Effector CD4-positive, alpha-beta T cell (primary cell): Measurements from ENCODE around the gene MOCS3.

Experiments
- DNase-seq: peaks from one replicate; pipeline ENCODE4 v3.0.0-alpha.2; 2020

Gene MOCS3

DNA sequence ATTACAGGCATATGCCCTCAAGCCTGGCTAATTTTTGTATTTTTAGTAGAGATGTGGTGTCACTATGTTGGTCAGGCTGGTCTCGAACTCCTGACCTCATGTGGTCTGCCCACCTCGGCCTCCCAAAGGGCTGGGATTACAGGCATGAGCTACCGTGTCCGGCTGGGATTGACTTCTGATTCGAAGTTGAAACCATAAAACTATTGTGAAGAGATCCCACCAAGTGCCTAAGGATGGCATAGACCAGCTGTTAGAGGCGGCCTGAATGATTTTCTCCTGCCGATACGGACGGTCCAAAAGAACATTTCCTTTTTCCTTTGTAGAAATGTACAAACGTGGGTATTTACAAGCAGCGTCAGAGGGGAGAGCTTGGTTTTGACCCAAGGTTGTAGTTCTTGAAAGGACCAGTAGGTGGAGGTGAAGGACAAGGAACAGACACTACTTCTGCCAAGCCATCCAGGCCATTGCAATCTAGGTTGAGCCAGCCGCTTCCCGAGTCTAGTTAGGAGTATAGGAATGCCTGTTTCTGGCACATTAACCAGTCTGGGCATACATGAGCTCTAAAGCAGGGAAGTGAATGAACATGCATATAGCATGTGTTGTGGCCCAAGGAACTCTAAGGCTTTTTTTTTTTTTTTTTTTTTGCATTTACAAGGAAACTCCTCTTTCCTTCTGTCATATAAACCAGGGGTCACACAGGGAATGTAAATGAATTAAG is 29.0 kb downstream of the MOCS3 start:
- DNase-seq: peak; percentile 57

DNA sequence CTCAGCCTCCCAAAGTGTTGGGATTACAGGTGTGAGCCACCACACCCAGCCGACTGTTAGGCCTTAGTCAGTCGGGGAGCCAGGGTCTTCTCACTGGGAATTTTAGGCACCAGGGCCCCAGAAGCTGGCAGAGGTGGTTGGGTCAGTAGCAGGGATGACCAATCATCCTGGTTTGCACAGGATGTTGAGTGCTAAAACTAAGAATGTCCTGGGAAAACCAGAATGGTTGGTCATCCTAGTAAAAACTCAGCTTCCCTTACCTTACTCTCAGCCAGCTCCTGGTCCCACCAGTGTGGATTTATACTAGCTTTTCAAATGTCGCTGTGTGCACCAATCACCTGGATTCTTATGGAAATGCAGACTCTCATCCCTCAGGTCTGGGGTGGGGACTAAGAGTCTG is 32.5 kb downstream of the MOCS3 start:
- no peak for DNase-seq

DNA sequence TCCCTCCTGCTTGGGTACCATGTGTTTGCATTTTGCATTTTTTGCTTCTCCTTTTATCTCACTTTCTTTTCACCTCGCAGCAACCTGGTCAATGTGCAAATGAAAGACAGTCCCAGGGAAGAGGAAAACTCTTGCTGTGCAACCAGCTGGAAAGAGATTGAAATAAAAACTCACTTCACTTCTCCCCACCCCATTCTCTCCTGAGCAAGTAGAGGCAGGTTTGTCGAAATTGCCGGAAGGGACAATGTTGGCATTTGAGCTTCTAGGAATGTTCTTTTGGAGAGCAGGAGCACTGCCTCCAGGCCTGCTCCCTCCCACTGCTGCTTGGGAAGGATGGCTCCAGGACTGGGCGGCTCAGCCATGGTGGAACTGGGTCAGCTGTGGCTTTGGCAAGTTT is 33.7 kb downstream of the MOCS3 start:
- no peak for DNase-seq

DNA sequence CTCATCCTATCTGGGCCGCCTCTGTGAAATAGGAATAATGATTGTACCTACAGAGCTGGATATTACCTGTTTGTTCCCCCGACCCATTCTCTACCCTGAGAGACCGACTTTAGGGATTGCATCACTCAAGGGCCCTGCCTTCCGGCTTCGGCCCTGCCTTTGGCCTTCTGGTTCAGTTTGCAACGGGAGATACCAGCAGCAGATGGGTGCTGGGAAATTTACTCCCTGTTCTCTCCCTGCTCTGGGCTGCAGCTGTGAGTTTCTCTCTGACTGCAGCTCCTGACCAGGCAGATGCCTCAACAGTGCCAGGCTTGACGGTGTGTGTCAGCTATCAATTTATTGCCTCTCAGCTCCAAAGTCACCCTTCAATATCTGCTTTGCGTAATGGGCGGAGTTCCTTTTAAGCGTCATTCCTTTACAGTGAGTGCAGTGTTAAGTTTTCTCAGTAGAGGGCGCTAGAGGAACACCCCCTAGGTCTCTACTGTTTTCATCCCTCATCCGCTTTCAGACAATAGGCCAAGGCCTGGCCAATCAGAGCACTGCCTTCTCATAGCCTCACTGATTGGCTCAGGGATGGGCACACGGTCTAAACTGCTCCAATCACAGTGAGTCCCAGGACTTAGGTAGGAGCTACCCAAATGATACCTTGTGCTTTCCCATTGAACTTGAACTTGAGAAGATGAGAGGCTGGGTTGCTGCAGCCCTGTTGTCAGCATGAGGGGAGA is 34.3 kb downstream of the MOCS3 start:
- no peak for DNase-seq

DNA sequence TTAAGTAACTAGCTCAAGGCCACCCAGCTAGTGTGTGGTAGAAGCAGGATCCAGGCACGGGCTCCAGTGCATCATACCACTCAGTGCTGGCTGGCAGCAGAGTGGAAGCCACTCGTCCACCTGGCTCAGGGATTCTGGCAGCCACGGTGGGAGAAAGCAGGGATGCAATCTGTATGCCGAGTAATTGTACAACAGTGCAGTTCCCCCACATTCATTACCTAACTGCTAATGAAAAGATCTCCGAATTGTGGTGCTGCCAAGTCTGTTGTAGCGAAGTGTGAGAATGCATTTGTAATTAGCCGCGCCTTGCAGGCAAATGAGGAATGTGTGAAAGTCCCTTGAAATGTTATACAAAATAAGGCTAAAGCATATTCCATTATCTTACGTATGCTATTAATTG is 35.3 kb downstream of the MOCS3 start:
- no peak for DNase-seq

DNA sequence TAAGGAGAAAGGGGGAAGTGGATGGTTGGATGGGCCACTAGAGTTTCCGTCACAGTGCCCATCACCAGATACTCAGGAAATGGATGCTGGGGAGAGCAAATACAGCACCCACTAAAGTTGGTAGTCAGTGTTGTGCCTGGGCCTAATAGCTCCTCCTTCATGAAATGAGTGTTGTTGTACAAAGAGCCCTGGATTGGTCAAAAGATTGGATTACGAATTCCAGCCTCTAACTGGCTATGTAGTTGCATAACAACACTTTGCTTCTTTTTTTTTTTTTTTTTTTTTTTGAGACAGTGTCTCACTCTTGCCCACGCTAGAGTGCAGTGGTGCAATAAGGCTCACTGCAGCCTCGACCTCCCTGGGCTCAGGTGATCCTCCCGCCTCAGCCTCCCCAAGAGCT is 36.9 kb downstream of the MOCS3 start:
- DNase-seq: no peak

DNA sequence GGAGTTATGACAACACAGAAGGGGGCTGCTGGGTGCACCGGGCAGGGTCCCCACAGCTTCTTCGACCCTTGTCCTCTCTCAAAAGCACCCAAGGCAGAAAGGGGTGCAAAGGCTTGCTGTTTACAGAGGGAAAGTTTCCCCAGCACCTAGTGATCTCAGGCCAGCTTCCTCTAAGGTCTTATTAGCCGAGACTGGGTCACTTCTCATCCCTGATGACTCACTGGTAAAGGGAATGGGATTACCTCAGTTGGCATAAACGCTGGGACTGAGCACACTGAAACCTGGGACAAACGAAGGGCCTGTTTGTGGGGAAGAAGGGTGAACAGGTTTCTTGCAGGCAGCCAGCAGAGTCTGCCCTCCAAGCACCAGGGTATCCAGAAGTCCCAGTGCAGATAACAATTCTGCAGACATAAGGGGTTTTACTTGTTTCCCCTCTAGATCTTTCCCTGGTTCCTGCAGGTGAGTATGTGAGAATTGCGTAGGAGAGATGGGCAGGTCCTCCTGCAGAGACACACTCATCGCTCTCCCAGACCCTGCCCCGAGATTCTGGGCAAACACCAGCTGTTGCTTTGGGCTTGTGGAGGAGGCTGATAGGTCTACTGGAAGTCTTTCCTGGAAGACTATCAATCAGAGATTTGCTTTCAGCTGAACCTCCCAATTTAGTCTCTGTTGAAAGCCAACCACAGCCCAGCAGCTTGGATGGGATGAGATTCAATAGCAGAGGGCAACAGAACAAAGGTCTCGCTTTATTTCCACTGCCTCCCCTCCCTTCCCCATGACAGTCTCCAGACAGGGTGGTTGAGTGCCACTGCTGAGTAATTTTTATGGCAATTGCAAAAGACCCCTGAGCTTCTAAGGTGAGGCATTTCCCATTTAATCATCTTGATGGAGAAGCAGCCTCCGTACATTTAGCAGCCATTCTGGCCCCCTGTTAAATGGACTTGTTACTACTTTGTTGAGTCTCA is 38.6 kb downstream of the MOCS3 start:
- DNase-seq: no peak

DNA sequence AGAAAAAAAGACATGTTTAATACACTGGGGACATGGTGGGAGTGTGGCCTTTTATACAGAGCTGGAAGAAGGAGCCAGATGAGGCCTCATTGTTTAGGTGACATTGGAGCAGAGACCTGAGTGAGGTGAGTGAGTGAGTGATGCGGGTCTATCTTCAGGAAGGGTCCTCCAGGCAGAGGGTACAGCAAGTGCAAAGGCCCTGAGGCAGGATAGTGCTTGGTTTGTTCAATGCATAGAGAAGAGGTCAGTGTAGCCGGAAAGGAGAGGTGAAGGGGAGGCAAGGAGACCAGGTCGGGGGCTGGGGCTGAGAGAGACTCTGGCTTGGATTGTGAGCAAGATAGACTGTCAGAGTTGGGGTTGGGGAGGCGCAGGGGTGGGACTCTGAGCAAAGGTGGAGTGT is 40.7 kb downstream of the MOCS3 start:
- DNase-seq: no peak

DNA sequence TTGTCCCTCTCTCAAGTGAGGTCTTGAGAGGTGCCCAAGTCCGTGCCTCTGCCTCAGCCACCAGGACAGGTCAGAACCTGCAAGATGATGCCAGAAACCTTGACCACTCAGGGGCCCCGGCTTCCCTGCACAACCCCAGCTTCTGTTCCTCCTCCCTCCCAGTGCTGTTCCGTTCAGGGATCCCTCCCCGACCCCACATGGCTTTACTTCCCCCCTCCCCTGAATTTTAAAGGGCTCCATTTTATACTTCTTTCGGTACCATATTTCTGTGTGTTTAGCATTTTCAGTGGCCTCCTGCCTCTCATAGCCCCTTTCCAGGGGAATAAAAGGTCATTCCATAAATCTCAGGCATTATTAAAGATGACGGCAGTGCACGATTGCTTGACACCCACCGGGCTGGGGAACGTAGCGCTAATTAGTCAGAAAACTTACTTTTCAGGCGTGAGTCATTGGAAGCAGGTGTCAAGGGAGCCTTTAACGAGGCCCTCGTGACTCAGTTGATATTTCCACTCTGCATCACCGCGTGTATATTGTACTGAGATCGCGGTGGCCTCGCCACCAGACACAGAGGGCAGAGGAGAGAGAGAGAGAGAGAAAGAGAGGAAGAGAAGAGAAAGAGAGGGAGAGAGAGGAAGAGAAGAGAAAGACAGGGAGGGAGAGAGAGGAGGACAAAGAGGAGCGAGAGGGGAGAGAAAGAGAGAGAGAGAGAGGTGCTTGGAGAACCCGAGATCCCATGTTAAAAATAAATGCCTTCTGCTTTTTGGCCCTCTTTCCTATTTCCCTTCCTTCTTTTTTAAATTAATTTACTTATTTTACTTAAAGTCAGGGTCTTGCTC is 43.0 kb downstream of the MOCS3 start:
- no peak for DNase-seq

DNA sequence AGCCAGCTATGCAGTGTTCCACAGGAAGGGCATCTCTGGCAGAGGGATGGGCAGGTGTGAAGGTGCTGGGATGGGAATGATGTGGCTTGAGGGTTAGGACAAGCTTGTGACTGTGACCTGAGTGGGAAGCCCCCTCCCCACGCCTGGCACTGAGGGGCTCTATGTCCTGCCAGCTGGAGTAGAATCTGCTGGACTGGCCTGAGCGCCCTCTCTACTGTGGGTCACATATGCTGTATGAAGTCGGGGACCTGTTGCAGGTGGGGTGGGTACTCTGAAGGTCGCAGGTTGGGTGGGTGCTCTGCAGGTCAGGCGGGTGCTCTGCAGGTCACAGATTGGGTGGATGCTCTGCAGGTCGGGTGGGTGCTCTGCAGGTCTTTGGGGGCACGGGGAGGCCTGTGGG is 44.0 kb downstream of the MOCS3 start:
- DNase-seq: no peak

DNA sequence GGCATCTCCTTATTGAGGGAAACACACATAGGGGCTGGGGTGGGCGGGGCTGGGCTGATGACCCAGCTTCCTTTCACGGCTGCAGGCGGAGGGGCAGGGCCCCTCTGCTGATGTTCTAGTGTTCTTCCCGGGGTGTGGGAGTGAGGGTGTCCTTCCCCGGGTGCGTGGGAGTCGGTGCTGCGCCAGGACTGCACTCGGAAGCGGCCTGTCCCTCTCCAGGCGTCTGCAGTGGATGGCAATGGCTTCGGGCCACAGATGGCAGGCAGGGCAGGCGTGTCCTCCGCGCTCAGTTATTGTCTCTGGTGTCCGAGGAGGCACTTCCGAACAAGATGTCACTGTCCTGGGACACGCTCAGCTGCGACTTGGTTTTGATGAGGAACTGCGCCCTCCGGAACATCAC is 45.1 kb downstream of the MOCS3 start:
- no peak for DNase-seq

DNA sequence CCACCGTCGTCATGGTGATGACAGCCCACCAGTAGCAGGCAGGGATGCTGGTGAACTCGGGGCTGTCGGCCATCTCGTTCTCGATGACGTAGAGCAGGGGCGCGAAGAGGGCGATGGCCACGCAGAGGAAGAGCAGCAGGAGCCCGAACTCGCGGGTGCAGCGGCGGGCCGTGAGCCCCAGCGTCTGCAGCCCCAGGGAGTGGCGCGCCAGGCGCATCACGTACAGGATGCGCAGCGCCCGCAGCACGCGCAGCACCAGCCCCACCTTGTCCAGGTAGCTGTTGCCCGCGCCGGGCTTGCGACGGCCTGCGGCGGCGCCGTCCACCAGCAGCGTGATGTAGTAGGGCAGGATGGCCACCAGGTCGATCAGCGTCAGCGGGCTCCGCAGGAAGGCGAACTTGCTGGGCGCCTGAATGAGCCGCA is 45.7 kb downstream of the MOCS3 start:
- DNase-seq: no peak

DNA sequence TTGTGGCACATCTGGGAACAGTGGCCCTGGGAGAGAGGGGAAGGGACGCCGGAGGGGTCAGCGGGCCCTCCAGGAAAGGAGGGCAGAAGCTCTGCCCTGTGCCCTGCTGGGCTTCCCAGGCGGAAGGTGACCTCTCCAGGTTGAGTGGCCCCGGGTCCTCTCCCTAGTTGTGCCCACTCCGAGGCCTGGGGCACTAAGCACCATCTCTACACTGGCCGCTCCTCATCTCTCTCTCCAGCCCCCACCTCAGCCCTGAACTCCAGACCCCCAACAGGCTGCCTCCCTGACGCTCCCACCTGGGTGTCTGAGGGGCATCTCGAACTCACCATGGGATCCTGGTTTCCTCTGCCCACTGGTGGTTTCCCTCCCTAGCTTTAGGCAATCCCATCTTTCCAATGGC is 46.2 kb downstream of the MOCS3 start:
- DNase-seq: no peak

DNA sequence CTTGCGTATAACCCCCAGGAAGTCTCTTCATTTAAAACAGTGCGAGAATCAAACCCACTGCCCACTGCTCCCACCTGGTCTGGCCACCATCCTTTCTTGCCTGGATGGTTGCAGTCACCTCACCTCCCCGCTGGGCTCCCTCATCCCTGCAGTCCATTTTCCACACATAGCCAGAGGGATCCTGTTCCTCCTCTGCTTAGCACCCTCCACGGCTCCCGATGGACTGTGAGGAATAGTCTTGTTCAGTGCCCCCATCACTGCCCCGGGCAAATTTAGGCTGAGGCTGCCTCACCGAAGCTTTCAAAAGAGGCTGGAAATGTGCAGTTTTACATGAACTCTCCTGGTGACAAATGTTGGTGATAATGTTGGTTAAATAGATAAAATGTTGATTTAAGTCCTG is 46.6 kb downstream of the MOCS3 start:
- DNase-seq: no peak

DNA sequence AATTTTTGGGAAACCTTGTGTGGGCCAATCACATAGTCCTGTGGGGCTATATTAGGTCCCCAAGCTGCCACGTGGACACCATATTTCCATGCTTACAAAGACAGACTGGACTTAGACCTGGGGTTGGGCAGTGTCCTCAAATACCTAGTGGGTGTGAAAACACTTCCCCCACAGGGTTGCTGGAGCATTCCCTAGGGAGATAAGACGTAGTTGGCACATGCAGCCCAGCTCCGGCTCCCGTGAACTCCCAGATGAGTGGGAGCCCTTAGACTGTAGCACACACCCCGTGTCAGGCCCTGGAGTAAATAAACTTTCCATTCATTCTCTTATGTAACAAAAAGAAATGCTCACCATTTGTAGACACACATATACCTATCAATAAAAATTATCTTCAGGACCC is 50.1 kb downstream of the MOCS3 start:
- DNase-seq: no peak

DNA sequence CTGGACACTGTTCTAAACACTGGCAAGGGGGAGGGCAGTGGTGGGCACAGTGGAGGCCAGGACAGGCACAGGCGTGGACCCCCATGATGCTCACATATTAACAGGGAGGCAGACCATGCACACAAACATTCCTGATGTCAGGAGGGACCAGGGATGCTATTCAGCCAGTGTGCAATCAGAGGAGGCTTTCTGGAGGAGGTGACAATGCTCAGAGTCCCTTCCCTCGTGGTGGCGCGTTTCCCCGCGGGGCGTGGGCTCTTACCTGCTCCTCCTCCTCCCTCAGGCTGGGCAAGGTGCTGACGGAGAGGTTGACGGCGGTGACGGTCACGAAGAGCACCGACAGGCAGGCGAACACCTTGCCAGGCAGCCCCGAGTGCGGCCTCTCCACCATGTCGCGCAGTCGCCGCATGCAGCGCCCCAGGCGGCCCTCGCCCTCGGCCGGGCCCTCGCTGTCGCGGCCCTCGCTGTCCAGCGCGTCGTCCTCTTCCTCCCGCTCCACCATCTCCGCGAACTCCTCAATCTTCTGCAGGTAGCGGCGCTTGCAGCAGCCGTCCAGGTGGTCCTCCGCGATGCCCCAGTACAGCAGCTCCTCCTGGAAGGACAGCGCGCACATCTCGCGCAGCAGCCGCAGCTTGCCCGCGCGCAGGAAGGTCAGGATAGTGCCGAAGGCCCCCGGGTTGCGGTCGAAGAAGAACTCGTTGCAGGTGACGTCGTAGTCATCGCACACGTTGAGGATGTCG is 50.9 kb downstream of the MOCS3 start:
- DNase-seq: no peak

DNA sequence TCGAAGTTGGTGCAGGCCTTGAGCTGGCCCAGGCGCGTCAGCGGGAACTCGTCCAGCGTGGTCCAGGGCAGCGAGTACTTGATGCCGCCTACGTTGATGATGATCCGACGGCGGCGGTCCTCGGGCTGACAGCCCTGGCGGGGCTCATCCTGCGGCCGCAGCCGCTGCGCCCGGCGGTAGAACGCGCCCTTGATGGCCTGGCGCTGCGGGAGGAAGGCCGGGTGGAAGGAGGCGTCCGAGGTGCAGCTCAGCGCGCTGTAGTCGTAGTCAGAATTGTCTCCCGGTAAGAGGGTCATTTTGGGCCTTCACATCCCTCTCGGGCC is 51.4 kb downstream of the MOCS3 start:
- DNase-seq: no peak

DNA sequence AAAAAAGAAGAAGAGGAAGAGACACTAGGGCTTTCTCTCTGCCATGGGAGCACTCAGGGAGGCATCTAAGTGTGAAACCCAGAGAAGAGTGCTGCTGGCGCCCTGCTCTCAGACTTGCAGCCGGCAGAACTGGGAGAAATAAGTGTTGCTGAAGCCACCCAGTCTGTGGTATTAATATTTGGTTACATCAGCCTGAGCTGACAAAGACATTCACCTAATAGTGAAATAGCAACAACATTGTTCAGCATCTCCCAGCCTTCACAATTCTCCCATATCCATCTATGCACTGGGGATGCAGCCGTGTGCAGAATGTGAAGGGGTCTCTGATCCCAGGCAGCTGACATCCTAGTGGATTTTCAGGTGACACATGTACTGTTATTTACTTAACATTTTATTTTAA is 52.3 kb downstream of the MOCS3 start:
- no peak for DNase-seq

DNA sequence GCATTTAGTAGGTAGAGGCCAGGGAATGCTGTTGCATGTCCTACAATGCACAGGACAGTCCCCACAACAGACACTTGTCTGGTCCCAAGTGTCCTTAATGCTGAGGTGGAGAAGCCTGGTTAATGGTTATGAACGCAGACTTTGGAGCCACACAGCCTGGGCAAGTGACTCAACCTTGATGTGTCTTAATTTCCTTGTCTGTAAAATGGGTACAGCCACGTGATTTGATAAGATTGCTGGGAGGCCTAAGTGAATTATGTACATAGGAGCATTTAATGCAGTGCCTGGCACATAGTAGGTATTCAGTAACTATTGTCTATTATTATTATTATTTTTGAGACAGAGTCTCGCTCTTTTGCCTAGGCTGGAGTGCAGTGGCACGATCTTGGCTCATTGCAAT is 52.9 kb downstream of the MOCS3 start:
- DNase-seq: no peak

DNA sequence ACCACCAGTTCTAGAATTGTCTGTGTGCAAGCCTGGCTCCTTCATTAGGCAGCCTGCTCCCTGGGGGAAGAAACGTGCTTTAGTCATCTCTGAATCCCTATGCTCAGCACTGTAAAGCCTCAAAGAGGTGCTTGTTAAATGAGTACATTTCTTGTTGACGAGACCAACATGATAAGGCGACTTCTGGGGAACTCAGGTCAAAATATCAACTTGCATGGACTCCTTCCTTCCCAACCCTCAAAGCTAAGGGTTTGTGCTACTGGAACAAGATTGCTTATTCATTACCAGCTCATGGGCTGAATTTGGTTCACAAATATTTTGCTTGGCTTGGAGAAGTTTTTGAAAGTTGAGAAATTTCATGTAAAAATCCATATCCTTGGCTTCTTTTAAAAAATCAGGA is 53.7 kb downstream of the MOCS3 start:
- DNase-seq: no peak
